Measurements from ENCODE around the gene TMEM203.

DNA sequence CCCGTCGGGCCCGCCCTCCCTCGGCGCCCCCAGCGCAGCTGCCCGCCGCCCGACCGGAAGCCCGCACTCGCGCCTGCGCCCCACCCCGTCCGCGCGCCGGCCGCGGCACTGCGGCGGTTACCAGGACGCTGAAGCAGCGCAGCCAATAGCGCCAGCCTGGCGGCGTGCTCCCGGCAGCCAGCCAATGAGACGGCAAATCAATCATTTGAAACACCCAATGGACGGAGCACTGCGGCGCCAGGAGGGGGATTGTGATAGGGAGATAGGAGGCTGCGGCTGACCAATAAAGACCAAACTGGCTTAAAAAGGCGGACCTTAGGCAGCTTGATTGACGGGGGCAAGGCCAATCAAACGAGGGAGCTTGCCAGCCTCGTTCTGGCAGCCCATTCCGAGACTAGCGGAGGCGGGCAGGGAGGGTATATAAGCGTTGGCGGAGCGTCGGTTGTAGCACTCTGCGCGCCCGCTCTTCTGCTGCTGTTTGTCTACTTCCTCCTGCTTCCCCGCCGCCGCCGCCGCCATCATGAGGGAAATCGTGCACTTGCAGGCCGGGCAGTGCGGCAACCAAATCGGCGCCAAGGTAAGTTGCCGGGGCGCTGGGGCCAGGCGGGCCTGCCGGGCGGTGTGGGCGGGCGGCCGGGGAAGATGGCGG, 35.5 kb upstream of the TMEM203 start, which contains the start of gene TUBB4B:
- TF ChIP-seq CTCF (conservative IDR thresholded peaks at IDR 0.05; ENCODE audit: low read depth, low read length): 0 out of 2 replicates have a peak, but pooled peaks have one; percentile 5
- no peak for TF ChIP-seq BHLHE40 (IDR thresholded peaks at IDR 0.05; ENCODE audit: low read depth, low read length)
- peak; percentile 5; the same call in 1 of the 2 replicates for TF ChIP-seq RFX5 (IDR thresholded peaks at IDR 0.05; ENCODE audit: low read depth, low read length)
- TF ChIP-seq RAD21 (IDR thresholded peaks at IDR 0.05; ENCODE audit: low read length): no peak
- peak; percentile 100 for TF ChIP-seq POLR2A (IDR thresholded peaks at IDR 0.05; ENCODE audit: low read depth, low read length)
- no peak for TF ChIP-seq SMC3 (IDR thresholded peaks at IDR 0.05; ENCODE audit: low read depth, low read length)

Data from IMR-90 (cell line).